ENCODE measurements around the gene BMP2K. TPM values are rescaled to one million over a fixed set of nuclear protein-coding genes. Genes with fewer than 3 reads are reported as not detected.

The BMP2K gene
- total and polyA plus RNA-seq, 8 donors = 4.8 to 27.3 (median 6.0) TPM

DNA sequence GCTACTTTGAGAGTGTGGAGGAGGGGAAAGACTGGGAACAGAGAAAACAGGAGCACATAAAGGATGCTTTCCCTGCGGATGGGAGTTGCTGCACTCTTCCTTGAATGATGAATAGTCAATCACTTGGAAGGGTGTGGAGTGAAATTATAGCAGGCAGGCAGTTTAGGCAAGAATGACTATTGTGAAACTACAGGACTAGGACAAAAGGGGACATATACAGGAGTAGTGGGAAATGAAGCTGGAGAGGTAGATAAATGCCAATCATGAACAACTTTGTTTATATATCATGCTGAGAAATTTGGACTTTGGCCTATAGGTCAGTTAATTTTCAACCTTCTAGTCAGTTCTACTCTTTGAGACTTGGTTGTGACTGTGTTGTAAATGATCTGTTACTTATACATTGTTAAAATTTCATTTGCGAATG is 86.2 kb downstream of the BMP2K start:
- H3K36me3 ChIP-seq = no peaks in the 10 kb centered on the region
- intact Hi-C loops (cut with DNase I) = loop anchor here in 1 of 3 donors (10.0 kb wide), 1 partner anchor 258 kb away; no protein-coding TSS in a partner anchor
- ATAC-seq (peak in 2 of 4 donors; percentile 37 to 69), DNase-seq (no peak), FAIRE-seq (no peak)
- TF ChIP-seq CTCF (IDR thresholded peaks at IDR 0.05) = no peak
- no peak overlapping the region for H3K27ac ChIP-seq
- H3K27me3 ChIP-seq = no peaks in the 10 kb centered on the region
- H3K4me3 ChIP-seq = no peak overlapping the region
- 70 to 76% methylated on average over 2 of the region's 2 CpGs for WGBS, 2 donors
- peaks cover 0 to 6% (median 0%) of the 10 kb centered on the region in 3 donors for H3K4me1 ChIP-seq
- H3K9me3 ChIP-seq = no peaks in the 10 kb centered on the region

- H3K4me1 ChIP-seq = peaks cover 0 to 6% (median 0%) of the 10 kb centered on the region in 3 donors
- FAIRE-seq (no peak), ATAC-seq (no peak), DNase-seq (no peak)
- H3K4me3 ChIP-seq = no peak overlapping the region
- no peaks in the 10 kb centered on the region for H3K36me3 ChIP-seq
- no peaks in the 10 kb centered on the region for H3K9me3 ChIP-seq
- intact Hi-C loops (cut with DNase I) = loop anchor here in 1 of 3 donors (10.0 kb wide), 1 partner anchor 259 kb away; no protein-coding TSS in a partner anchor
- no peak for TF ChIP-seq CTCF (IDR thresholded peaks at IDR 0.05)
- WGBS, 2 donors = 90 to 93% methylated on average over 5 of the region's 5 CpGs
- H3K27me3 ChIP-seq = no peaks in the 10 kb centered on the region
- H3K27ac ChIP-seq = no peak overlapping the region
These were observed 87.2 kb downstream of the BMP2K start for GRCh38 chr4:78863254-78863869.

DNA sequence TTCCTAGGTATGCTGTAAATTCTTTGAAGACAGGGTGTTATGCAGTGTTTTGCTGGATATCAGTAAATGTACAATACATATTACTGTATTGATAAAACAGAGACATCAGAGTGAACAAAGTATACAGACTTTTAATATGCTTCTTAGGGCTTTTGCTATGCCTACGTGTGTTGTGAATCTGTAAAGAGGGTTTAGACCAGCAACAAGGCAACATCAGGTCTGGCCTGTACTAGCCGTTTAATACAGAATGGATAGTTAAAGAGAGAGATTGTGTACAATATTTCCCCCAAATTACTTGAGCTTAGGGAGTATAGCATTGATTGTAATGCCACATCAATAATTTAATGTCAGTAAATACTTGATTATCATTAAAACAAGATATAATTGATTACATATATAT is 87.8 kb downstream of the BMP2K start:
- 62 to 71% methylated on average over 2 of the region's 2 CpGs for WGBS, 2 donors

DNA sequence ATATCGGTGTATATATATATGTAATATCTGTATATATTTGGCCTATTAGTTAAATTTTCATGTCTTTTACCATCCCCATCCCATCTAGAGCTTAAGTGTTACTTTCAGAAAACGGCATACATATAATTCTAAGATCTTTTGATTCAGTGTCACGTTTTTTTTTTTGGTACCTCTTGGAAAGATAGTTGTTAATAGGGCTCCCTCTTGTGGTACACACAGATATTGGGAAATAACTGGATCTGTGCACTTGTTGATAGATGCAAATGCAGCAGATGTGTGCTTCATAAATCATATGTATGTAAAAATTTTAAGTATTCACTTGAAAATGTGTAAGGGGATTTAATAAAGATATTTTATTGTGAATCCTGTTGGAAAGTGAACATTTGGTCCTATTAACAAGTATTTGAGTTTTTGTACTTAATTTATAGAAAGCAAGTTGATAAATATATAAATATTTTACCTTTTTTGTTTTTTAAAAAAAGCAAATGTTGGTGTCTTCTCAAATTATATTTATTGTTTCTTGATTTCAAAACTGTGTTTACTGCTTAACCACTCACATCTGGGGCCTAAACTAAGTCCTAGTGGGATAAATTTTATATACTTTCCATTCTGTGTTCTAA is 88.4 kb downstream of the BMP2K start:
- Histone ChIP-seq H3K4me3 (no peak overlapping the region), H3K9me3 (no peaks in the 10 kb centered on the region), H3K27me3 (no peaks in the 10 kb centered on the region), H3K27ac (no peak overlapping the region), H3K4me1 (peaks cover 0 to 6% (median 0%) of the 10 kb centered on the region in 3 donors), H3K36me3 (no peaks in the 10 kb centered on the region)
- FAIRE-seq (peak; percentile 95), ATAC-seq (peak; percentile 67 to 91 (median 84)), DNase-seq (peak in 2 of 6 donors; percentile 8 to 17)
- TF ChIP-seq CTCF (IDR thresholded peaks at IDR 0.05) = peak; percentile 48 to 67 (median 64)
- WGBS, 2 donors = 29 to 31% methylated on average over 3 of the region's 3 CpGs
- intact Hi-C loops (cut with DNase I) = loop anchor here in 2 of 3 donors (5.0 to 10.0 kb wide), 2 partner anchors 252 to 260 kb away; no protein-coding TSS in a partner anchor

More for the DNA sequence above, 87.8 kb downstream of the BMP2K start:
- Histone ChIP-seq H3K9me3 (no peaks in the 10 kb centered on the region), H3K4me1 (peaks cover 0 to 6% (median 0%) of the 10 kb centered on the region in 3 donors), H3K27me3 (no peaks in the 10 kb centered on the region), H3K27ac (no peak overlapping the region), H3K4me3 (no peak overlapping the region), H3K36me3 (no peaks in the 10 kb centered on the region)
- TF ChIP-seq CTCF (IDR thresholded peaks at IDR 0.05) = no peak
- ATAC-seq = peak in 2 of 4 donors; percentile 11 to 38
- intact Hi-C loops (cut with DNase I) = loop anchor here in 1 of 3 donors (10.0 kb wide), 1 partner anchor 259 kb away; no protein-coding TSS in a partner anchor
- DNase-seq = no peak
- FAIRE-seq = no peak
